Fibroblast of skin of scalp (primary cell): ENCODE measurements around the gene SH3TC1.

ENCODE experiments used
- DNase-seq: peaks from one replicate; pipeline ENCODE4 v3.0.0-alpha.2; 2013

The SH3TC1 gene

GRCh38 chr4:8164194-8164565 is 34.9 kb upstream of the SH3TC1 start:
- DNase-seq = no peak

- DNase-seq = no peak
Observed at GRCh38 chr4:8164687-8165086, 34.4 kb upstream of the SH3TC1 start.

GRCh38 chr4:8165374-8165896 is 33.7 kb upstream of the SH3TC1 start:
- no peak for DNase-seq

GRCh38 chr4:8167291-8167690 is 31.8 kb upstream of the SH3TC1 start:
- DNase-seq = no peak

- DNase-seq = no peak
Observed at GRCh38 chr4:8167815-8168214, 31.3 kb upstream of the SH3TC1 start.

GRCh38 chr4:8168232-8168631 is 30.9 kb upstream of the SH3TC1 start:
- DNase-seq = no peak

GRCh38 chr4:8168832-8169598 is 30.1 kb upstream of the SH3TC1 start:
- no peak for DNase-seq

- no peak for DNase-seq
Observed at GRCh38 chr4:8169763-8170162, 29.3 kb upstream of the SH3TC1 start.

GRCh38 chr4:8170341-8170740 is 28.7 kb upstream of the SH3TC1 start:
- no peak for DNase-seq

GRCh38 chr4:8171266-8171665 is 27.8 kb upstream of the SH3TC1 start:
- DNase-seq = no peak

GRCh38 chr4:8171984-8172924 is 26.8 kb upstream of the SH3TC1 start:
- DNase-seq = no peak

GRCh38 chr4:8173492-8174242 is 25.4 kb upstream of the SH3TC1 start:
- no peak for DNase-seq

GRCh38 chr4:8174970-8175369 is 24.1 kb upstream of the SH3TC1 start:
- DNase-seq = no peak

GRCh38 chr4:8175686-8176085 is 23.4 kb upstream of the SH3TC1 start:
- no peak for DNase-seq

GRCh38 chr4:8176547-8177399 is 22.3 kb upstream of the SH3TC1 start:
- DNase-seq = peak; percentile 52

- no peak for DNase-seq
Observed at GRCh38 chr4:8177552-8177951, 21.5 kb upstream of the SH3TC1 start.

- DNase-seq = no peak
Observed at GRCh38 chr4:8177956-8178355, 21.1 kb upstream of the SH3TC1 start.

- no peak for DNase-seq
Observed at GRCh38 chr4:8179074-8179473, 20.0 kb upstream of the SH3TC1 start.

GRCh38 chr4:8179771-8180170 is 19.3 kb upstream of the SH3TC1 start:
- no peak for DNase-seq

- DNase-seq = no peak
Observed at GRCh38 chr4:8180310-8181093, 18.6 kb upstream of the SH3TC1 start.

GRCh38 chr4:8181119-8181518 is 18.0 kb upstream of the SH3TC1 start:
- DNase-seq = no peak
